H9 (cell line): ENCODE measurements around the gene PHAF1. TPM values are rescaled to one million over a fixed set of nuclear protein-coding genes. Genes with fewer than 3 reads are reported as not detected.

Source experiments
- DNase-seq: peaks from one replicate; pipeline ENCODE4 v3.0.0-alpha.2; 2017
- H2AFZ ChIP-seq: one replicate; pipeline ENCODE4 v1.6.1; 2013; ENCODE audit warnings: mild to moderate bottlenecking, low read length, control low read depth, moderate library complexity
- H2AK5ac ChIP-seq: 2 replicates; pipeline ENCODE4 v1.6.1; 2013; ENCODE audit warnings: low read length, control low read depth, mixed read lengths; ENCODE audit not compliant: insufficient read length
- H2BK120ac ChIP-seq: one replicate; pipeline ENCODE4 v1.6.1; 2013; ENCODE audit warnings: low read depth, mild to moderate bottlenecking, low read length, control low read depth, inconsistent platforms; ENCODE audit not compliant: poor library complexity, severe bottlenecking
- H2BK12ac ChIP-seq: 2 replicates; pipeline ENCODE4 v1.6.1; 2013; ENCODE audit warnings: low read length, control low read depth, mixed read lengths, low read depth; ENCODE audit not compliant: insufficient read length
- H2BK15ac ChIP-seq: 2 replicates; pipeline ENCODE4 v1.6.1; 2013; ENCODE audit warnings: low read depth, low read length, control low read depth
- H2BK20ac ChIP-seq: one replicate; pipeline ENCODE4 v1.6.1; 2013; ENCODE audit warnings: low read depth, mild to moderate bottlenecking, low read length, control low read depth, inconsistent platforms; ENCODE audit not compliant: poor library complexity, severe bottlenecking
- H2BK5ac ChIP-seq: 2 replicates; pipeline ENCODE4 v1.6.1; 2013; ENCODE audit warnings: low read length, control low read depth, mixed read lengths; ENCODE audit not compliant: insufficient read length
- H3K14ac ChIP-seq: 2 replicates; pipeline ENCODE4 v1.6.1; 2013; ENCODE audit warnings: low read length, control low read depth; ENCODE audit not compliant: insufficient read depth
- H3K18ac ChIP-seq: 2 replicates; pipeline ENCODE4 v1.6.1; 2013; ENCODE audit warnings: low read depth, mild to moderate bottlenecking, mixed read lengths, low read length, control low read depth; ENCODE audit not compliant: insufficient read length
- H3K23ac ChIP-seq: 2 replicates; pipeline ENCODE4 v1.6.1; 2013; ENCODE audit warnings: low read length, control low read depth, mixed read lengths, low read depth; ENCODE audit not compliant: insufficient read length
- H3K23me2 ChIP-seq: 2 replicates; pipeline ENCODE4 v1.6.1; 2013; ENCODE audit warnings: low read depth, mild to moderate bottlenecking, mixed read lengths, low read length, control low read depth; ENCODE audit not compliant: insufficient read length, poor library complexity, severe bottlenecking
- H3K27ac ChIP-seq: 2 replicates; pipeline ENCODE4 v1.5.1; 2013; ENCODE audit warnings: low read length, control low read depth, mixed read lengths, low read depth; ENCODE audit not compliant: insufficient read length
- H3K27me3 ChIP-seq: 2 replicates; pipeline ENCODE4 v1.6.1; 2013; ENCODE audit warnings: low read length, control low read depth, inconsistent platforms; ENCODE audit not compliant: insufficient read depth
- H3K4ac ChIP-seq: 2 replicates; pipeline ENCODE4 v1.6.1; 2013; ENCODE audit warnings: low read depth, mild to moderate bottlenecking, control low read depth, inconsistent platforms, low read length, moderate library complexity
- H3K4me1 ChIP-seq: 2 replicates; pipeline ENCODE4 v1.6.1; 2013; ENCODE audit warnings: low read length, control low read depth, inconsistent platforms; ENCODE audit not compliant: insufficient read depth
- H3K4me2 ChIP-seq: 2 replicates; pipeline ENCODE4 v1.6.1; 2013; ENCODE audit warnings: low read length, control low read depth, mixed read lengths; ENCODE audit not compliant: insufficient read length, insufficient read depth
- H3K56ac ChIP-seq: 2 replicates; pipeline ENCODE4 v1.6.1; 2013; ENCODE audit warnings: low read depth, mild to moderate bottlenecking, mixed read lengths, low read length, control low read depth; ENCODE audit not compliant: insufficient read length
- H3K79me1 ChIP-seq: 2 replicates; pipeline ENCODE4 v1.6.1; 2013; ENCODE audit warnings: low read depth, mild to moderate bottlenecking, moderate library complexity, low read length, control low read depth, inconsistent platforms; ENCODE audit not compliant: insufficient read depth, poor library complexity, severe bottlenecking
- H3K79me2 ChIP-seq: 2 replicates; pipeline ENCODE4 v1.6.1; 2013; ENCODE audit warnings: low read length, control low read depth, inconsistent platforms; ENCODE audit not compliant: insufficient read depth
- H3K9ac ChIP-seq: 2 replicates; pipeline ENCODE4 v1.6.1; 2013; ENCODE audit warnings: low read length, control low read depth, mixed read lengths; ENCODE audit not compliant: insufficient read length; ENCODE audit errors: extremely low read depth
- H3K9me3 ChIP-seq: one replicate; pipeline ENCODE4 v1.6.1; 2013; ENCODE audit warnings: low read depth, low read length, inconsistent platforms; ENCODE audit not compliant: control insufficient read depth
- H3T11ph ChIP-seq: one replicate; pipeline ENCODE4 v1.6.1; 2013; ENCODE audit warnings: mild to moderate bottlenecking, low read length, control low read depth, inconsistent platforms
- H4K20me1 ChIP-seq: one replicate; pipeline ENCODE4 v1.6.1; 2013; ENCODE audit not compliant: control insufficient read depth, insufficient read length, insufficient read depth
- H4K5ac ChIP-seq: 2 replicates; pipeline ENCODE4 v1.6.1; 2013; ENCODE audit warnings: low read depth, mild to moderate bottlenecking, mixed read lengths, low read length, control low read depth; ENCODE audit not compliant: insufficient read length
- H4K8ac ChIP-seq: replicated peaks from 2 replicates; pipeline ENCODE4 v1.6.1; 2013; ENCODE audit warnings: low read length, control low read depth, mixed read lengths, low read depth; ENCODE audit not compliant: insufficient read length
- H4K91ac ChIP-seq: 2 replicates; pipeline ENCODE4 v1.6.1; 2013; ENCODE audit warnings: low read depth, mild to moderate bottlenecking, moderate library complexity, mixed read lengths, low read length, control low read depth; ENCODE audit not compliant: insufficient read length
- H3K27ac Mint-ChIP-seq, 3 experiments: 2 replicates in 2 of 3; 3 replicates in 1 of 3; pipeline ENCODE4 v1.8.0; 2020 to 2021; ENCODE audit warnings: mixed read lengths in 3 of 3, mild to moderate bottlenecking in 1 of 3, moderate library complexity in 1 of 3
- H3K27me3 Mint-ChIP-seq: 2 replicates; pipeline ENCODE4 v1.8.0; 2021; ENCODE audit warnings: low read depth, mild to moderate bottlenecking, moderate library complexity, mixed read lengths
- H3K36me3 Mint-ChIP-seq, 3 experiments: 2 replicates in 2 of 3; 3 replicates in 1 of 3; pipeline ENCODE4 v1.8.0; 2020 to 2021; ENCODE audit warnings: low read depth in 3 of 3, mixed read lengths in 3 of 3; ENCODE audit not compliant: insufficient read depth in 1 of 3
- H3K4me1 Mint-ChIP-seq, 2 experiments: 2 replicates each; pipeline ENCODE4 v1.8.0; 2020; ENCODE audit warnings: mixed read lengths in 2 of 2
- H3K4me3 Mint-ChIP-seq, 2 experiments: 2 replicates in 1 of 2; 3 replicates in 1 of 2; pipeline ENCODE4 v1.8.0; 2020 to 2021; ENCODE audit warnings: mild to moderate bottlenecking in 2 of 2, mixed read lengths in 2 of 2, moderate library complexity in 1 of 2
- H3K9me3 Mint-ChIP-seq, 2 experiments: 2 replicates in 1 of 2; 3 replicates in 1 of 2; pipeline ENCODE4 v1.8.0; 2020; ENCODE audit warnings: mild to moderate bottlenecking in 2 of 2, mixed read lengths in 2 of 2, moderate library complexity in 1 of 2
- WGBS: extraction: QIAGEN DNeasy Blood & Tissue Kit; methylation state at CpG from one replicate; pipeline ENCODE4 v1.1.7; 2013; ENCODE audit warnings: missing lambda C conversion rate, low lambda C conversion rate, mixed read lengths; ENCODE audit not compliant: insufficient read length; ENCODE audit errors: extremely low coverage; 5-methylcytosine and 5-hydroxymethylcytosine counted together
- total RNA-seq: library from RNA; stranded (reverse); gene quantifications from 2 replicates; pipeline ENCODE4 v1.2.1, GENCODE V29; 2021
- TF ChIP-seq, protein P1 (sequence below): fragments of 200-600 bp; sonication (generic); conservative IDR thresholded peaks from 3 replicates; pipeline ENCODE4 v1.8.0; 2021; ENCODE audit warnings: antibody characterized with exemption, mild to moderate bottlenecking

Gene PHAF1
- total RNA-seq, 1 experiment from 2014 or later, result 18.8 TPM

DNA sequence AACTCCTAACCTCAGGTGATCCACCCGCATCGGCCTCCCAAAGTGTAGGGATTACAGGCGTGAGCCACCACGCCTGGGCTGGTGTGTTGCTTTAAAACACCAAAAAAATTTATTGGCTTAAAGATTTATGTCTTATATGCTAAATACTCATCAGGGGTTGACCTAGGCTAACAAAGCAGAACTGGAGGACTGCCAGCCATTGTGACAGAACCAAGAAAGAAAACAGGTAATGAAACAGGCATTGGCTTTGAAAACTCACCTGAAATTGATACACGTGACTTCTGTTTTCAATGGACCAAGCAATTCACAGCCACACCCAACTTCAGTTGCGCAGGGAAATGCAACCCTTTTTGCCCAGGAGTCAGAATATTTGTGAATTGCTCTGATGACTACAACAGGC lies 4.9 kb upstream of the PHAF1 start:
- Histone ChIP-seq H4K91ac (no peak overlapping the region), H3K9me3 (no peaks in the 10 kb centered on the region), H2BK5ac (no peak overlapping the region), H3K56ac (no peak overlapping the region), H2BK15ac (no peak overlapping the region), H3K4ac (no peak overlapping the region), H3K4me1 (no peaks in the 10 kb centered on the region), H3K18ac (no peak overlapping the region), H4K8ac (no peak overlapping the region), H3K14ac (no peak overlapping the region), H3T11ph (no peak overlapping the region), H3K27ac (no peak overlapping the region), H3K27me3 (no peaks in the 10 kb centered on the region), H3K4me2 (no peak overlapping the region), H2BK12ac (no peak overlapping the region), H3K23me2 (peaks cover 5% of the 10 kb centered on the region), H2BK20ac (no peak overlapping the region), H2BK120ac (no peak overlapping the region), H3K9ac (no peak overlapping the region), H2AK5ac (no peak overlapping the region), H4K5ac (no peak overlapping the region), H3K79me2 (no peaks in the 10 kb centered on the region), H3K79me1 (no peaks in the 10 kb centered on the region), H4K20me1 (no peaks in the 10 kb centered on the region), H2AFZ (no peak overlapping the region), H3K23ac (no peak overlapping the region)
- TF ChIP-seq, protein P1, sequence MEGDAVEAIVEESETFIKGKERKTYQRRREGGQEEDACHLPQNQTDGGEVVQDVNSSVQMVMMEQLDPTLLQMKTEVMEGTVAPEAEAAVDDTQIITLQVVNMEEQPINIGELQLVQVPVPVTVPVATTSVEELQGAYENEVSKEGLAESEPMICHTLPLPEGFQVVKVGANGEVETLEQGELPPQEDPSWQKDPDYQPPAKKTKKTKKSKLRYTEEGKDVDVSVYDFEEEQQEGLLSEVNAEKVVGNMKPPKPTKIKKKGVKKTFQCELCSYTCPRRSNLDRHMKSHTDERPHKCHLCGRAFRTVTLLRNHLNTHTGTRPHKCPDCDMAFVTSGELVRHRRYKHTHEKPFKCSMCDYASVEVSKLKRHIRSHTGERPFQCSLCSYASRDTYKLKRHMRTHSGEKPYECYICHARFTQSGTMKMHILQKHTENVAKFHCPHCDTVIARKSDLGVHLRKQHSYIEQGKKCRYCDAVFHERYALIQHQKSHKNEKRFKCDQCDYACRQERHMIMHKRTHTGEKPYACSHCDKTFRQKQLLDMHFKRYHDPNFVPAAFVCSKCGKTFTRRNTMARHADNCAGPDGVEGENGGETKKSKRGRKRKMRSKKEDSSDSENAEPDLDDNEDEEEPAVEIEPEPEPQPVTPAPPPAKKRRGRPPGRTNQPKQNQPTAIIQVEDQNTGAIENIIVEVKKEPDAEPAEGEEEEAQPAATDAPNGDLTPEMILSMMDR, result no peak
- no peak overlapping the region for H3K27ac Mint-ChIP-seq
- H3K27me3 Mint-ChIP-seq, result peaks cover 1% of the 10 kb centered on the region
- peaks cover 10 to 13% of the 10 kb centered on the region in 2 experiments; a peak in 3 of 4 replicates for H3K4me1 Mint-ChIP-seq
- no CpG with 5 or more reads among the region's 6 CpGs for WGBS
- peaks cover 0 to 5% (median 0%) of the 10 kb centered on the region in 3 experiments; a peak in 2 of 7 replicates for H3K36me3 Mint-ChIP-seq
- no peak for DNase-seq
- no peak overlapping the region for H3K4me3 Mint-ChIP-seq
- no peaks in the 10 kb centered on the region; a peak in 1 of 5 replicates for H3K9me3 Mint-ChIP-seq
